ENCODE data around the gene POFUT1. TPM values are rescaled to one million over a fixed set of nuclear protein-coding genes. Genes with fewer than 3 reads are reported as not detected.

Gene POFUT1
- total and polyA plus RNA-seq, 12 donors = 9.7 to 32.9 (median 27.4) TPM

DNA sequence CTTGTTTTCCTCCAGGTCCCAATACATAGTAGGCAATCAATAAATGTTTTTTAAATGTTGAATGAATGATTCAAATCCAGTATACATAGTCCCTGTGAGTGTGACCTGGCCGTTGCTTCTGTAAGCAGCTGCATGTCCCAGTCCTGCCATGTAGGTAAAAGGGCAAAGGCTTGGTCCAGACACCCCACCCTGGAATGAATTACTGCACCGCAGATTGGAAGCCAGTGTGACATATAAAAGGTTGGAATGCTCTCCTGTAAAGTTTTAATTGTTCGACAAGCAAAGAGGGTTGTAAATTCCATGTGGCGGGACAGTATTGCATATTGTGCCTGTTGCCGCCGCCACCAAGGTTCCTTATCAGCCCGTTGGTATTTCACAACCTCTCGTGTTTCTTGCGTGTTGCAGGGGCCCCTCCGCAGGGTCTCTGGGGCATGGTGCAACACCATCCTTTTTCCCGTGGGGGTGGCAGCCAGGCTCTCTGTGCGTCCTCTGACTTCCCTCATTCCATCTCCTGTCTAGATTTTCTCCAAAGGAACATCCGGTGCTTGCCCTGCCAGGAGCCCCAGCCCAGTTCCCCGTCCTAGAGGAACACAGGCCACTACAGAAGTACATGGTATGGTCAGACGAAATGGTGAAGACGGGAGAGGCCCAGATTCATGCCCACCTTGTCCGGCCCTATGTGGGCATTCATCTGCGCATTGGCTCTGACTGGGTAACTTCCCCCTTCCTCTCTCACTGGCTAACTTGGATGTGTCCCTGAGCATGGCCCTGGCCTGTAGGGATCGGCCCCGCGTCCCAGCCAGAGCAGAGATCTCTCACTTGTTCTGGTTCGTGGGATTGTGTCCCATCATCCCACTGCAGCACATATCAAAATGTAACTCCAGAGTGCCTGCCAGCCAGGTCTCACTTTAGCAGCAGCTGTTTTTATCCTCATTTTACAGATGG lies 20.3 kb downstream of the POFUT1 start:
- peak; percentile 63 to 91 (median 82) for ATAC-seq
- no peaks in the 10 kb centered on the region for H3K27me3 ChIP-seq
- peak overlapping the region in 3 of 10 donors; percentile 6 to 25 (median 13) for H3K4me3 ChIP-seq
- peak overlapping the region; percentile 19 to 88 (median 66) for H3K27ac ChIP-seq
- H3K9me3 ChIP-seq = no peaks in the 10 kb centered on the region
- TF ChIP-seq, protein P1, sequence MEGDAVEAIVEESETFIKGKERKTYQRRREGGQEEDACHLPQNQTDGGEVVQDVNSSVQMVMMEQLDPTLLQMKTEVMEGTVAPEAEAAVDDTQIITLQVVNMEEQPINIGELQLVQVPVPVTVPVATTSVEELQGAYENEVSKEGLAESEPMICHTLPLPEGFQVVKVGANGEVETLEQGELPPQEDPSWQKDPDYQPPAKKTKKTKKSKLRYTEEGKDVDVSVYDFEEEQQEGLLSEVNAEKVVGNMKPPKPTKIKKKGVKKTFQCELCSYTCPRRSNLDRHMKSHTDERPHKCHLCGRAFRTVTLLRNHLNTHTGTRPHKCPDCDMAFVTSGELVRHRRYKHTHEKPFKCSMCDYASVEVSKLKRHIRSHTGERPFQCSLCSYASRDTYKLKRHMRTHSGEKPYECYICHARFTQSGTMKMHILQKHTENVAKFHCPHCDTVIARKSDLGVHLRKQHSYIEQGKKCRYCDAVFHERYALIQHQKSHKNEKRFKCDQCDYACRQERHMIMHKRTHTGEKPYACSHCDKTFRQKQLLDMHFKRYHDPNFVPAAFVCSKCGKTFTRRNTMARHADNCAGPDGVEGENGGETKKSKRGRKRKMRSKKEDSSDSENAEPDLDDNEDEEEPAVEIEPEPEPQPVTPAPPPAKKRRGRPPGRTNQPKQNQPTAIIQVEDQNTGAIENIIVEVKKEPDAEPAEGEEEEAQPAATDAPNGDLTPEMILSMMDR (IDR thresholded peaks at IDR 0.05) = no peak
- intact Hi-C loops (cut with DNase I) = no loop called here
- WGBS, 2 donors = 47 to 63% methylated on average over 22 of the region's 22 CpGs
- H3K36me3 ChIP-seq = peaks cover 0 to 92% (median 22%) of the 10 kb centered on the region in 9 donors
- peak; percentile 12 to 31 for DNase-seq
- H3K4me1 ChIP-seq = peaks cover 0 to 36% (median 7%) of the 10 kb centered on the region in 9 donors

DNA sequence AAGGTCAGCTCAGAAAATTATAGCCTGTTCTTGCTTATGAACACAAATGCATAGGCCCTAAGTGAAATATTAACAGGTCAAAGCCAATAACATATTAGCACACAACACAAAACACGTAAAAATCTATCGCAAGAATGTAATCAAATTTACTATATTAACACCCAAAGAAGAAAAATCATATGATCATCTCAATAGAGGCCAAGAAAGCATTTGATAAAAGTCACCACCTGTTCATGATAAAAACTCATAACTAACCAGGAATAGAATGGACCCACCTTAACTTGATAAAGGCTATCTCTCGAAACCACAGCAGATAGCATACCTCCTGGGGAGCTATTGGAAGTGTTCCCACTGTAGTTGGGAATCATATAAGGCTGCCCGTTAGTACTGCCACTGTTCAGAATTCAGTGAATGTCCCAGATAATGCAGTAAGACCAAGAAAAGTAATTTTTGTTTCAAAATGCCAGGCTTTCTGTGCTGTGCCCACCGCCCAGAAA lies 21.6 kb downstream of the POFUT1 start:
- WGBS, 2 donors = 68 to 80% methylated on average over 5 of the region's 5 CpGs
- no peaks in the 10 kb centered on the region for H3K27me3 ChIP-seq
- no peaks in the 10 kb centered on the region for H3K9me3 ChIP-seq
- H3K4me1 ChIP-seq = peaks cover 0 to 43% (median 7%) of the 10 kb centered on the region in 9 donors
- peaks cover 0 to 92% (median 29%) of the 10 kb centered on the region in 9 donors for H3K36me3 ChIP-seq
- DNase-seq = no peak
- TF ChIP-seq, protein P1 (IDR thresholded peaks at IDR 0.05) = no peak
- no peak overlapping the region for H3K27ac ChIP-seq
- H3K4me3 ChIP-seq = no peak overlapping the region
- no peak for ATAC-seq
- intact Hi-C loops (cut with DNase I) = no loop called here

DNA sequence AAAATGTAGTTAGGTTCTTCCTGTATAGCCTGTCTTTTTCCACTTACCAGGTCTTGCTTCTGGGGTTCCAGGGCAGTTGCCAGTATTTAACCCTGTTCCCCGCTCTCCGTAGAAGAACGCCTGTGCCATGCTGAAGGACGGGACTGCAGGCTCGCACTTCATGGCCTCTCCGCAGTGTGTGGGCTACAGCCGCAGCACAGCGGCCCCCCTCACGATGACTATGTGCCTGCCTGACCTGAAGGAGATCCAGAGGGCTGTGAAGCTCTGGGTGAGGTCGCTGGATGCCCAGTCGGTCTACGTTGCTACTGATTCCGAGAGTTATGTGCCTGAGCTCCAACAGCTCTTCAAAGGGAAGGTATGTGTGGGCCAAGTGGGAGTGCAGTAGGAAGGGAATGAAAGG lies 23.0 kb downstream of the POFUT1 start:
- WGBS, 2 donors = 95 to 98% methylated on average over 13 of the region's 13 CpGs
- Histone ChIP-seq H3K36me3 (peaks cover 3 to 93% (median 40%) of the 10 kb centered on the region in 9 donors), H3K27ac (no peak overlapping the region), H3K27me3 (no peaks in the 10 kb centered on the region), H3K4me1 (peaks cover 0 to 49% (median 7%) of the 10 kb centered on the region in 9 donors), H3K9me3 (no peaks in the 10 kb centered on the region), H3K4me3 (no peak overlapping the region)
- DNase-seq (no peak), ATAC-seq (no peak)
- TF ChIP-seq, protein P1 (IDR thresholded peaks at IDR 0.05) = no peak
- intact Hi-C loops (cut with DNase I) = no loop called here

DNA sequence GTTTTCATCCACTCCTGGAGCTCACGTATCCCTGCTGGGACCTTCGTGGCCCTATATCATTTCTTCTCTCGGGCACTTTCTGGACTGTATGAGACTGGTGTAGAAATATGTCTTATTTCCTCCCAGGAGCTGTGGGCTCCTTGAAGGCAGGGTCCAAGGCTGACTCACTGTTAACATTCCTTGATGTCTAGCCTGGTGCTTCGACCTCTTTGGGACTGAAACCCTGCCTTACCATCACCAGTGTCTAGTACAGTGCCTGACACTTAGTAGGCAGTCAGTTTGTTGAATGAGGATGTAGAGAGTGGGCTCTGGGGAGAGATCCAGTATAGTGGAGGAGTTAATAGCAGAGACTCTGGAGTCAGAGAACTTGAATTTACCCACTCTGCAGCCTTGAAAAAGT lies 23.6 kb downstream of the POFUT1 start:
- Histone ChIP-seq H3K36me3 (peaks cover 3 to 98% (median 40%) of the 10 kb centered on the region in 9 donors), H3K9me3 (no peaks in the 10 kb centered on the region), H3K4me1 (peaks cover 0 to 49% (median 7%) of the 10 kb centered on the region in 9 donors), H3K27ac (peak overlapping the region in 1 of 10 donors; percentile 65), H3K4me3 (no peak overlapping the region), H3K27me3 (no peaks in the 10 kb centered on the region)
- no peak for DNase-seq
- intact Hi-C loops (cut with DNase I) = no loop called here
- TF ChIP-seq, protein P1 (IDR thresholded peaks at IDR 0.05) = no peak
- WGBS, 2 donors = 95 to 98% methylated on average over 4 of the region's 4 CpGs
- no peak for ATAC-seq

Measured in heart right ventricle (tissue), 16 donors.